ENCODE measurements around the gene PCSK6.
"Not testable (repeated sequence)": the region's sequence is repeated elsewhere in the genome, so short reads cannot be mapped to it uniquely, and the experiment has no call there.

PCSK6 gene

DNA sequence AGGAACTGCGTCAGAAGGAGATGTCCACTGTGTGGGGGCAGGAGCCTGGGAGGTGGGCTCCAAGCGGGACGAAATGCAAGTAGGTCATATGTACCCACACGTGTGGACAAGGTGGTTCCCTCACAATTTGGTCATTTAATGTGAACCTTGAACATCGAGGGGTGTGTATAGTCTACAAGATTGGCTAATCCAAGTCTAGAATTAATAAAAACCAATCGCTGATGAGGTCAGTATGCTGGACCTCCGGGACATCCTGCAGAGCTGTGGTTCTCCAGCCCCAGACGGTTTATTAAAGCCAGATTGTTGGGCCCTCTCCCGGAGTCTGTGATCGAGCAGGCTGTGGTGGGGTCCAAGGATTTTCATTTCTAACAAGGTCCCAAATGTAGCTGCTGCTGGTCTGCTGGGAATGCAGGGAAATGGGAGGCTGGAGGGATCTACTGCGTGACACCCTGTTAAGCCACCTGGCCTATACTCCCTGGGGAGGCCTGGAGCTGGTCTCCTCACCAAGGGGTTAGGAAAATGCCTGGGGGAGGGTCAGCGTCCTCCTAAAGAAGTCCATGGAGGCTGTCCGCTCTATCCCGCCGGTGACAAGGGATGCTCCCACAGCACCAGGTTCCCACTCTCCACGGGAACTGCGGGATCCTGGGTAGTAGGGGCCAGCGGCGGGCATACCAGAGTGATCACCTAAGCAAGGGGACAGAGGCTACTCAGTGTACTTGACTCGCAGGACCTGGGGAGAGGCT lies 25.1 kb downstream of the PCSK6 start:
- H3K79me2 ChIP-seq (ENCODE audit: insufficient read depth, low read length), result no peaks in the 10 kb centered on the region
- H3F3A ChIP-seq (ENCODE audit: low read depth), result no peaks in the 10 kb centered on the region
- no peak overlapping the region for H2AFZ ChIP-seq (ENCODE audit: low read length)
- peaks cover 6% of the 10 kb centered on the region; the same call in 1 of the 2 replicates for H3K9me3 ChIP-seq (ENCODE audit: insufficient read depth, low read depth, low read length)
- H3K4me1 ChIP-seq (ENCODE audit: insufficient read depth, low read length, poor library complexity, severe bottlenecking), result no peaks in the 10 kb centered on the region
- no peak overlapping the region for H3K4me2 ChIP-seq (ENCODE audit: low read depth, low read length, poor library complexity, severe bottlenecking)
- H3K9ac ChIP-seq (ENCODE audit: low read depth, low read length, poor library complexity, severe bottlenecking), result no peak overlapping the region
- no peaks in the 10 kb centered on the region for H4K20me1 ChIP-seq (ENCODE audit: insufficient read depth, low read length, poor library complexity, severe bottlenecking)
- no peaks in the 10 kb centered on the region for H3K36me3 ChIP-seq (ENCODE audit: insufficient read depth, low read length)
- H3K27me3 ChIP-seq (ENCODE audit: insufficient read depth, low read length, poor library complexity, severe bottlenecking), result no peaks in the 10 kb centered on the region
- TF ChIP-seq EZH2phosphoT487 (IDR thresholded peaks at IDR 0.05; ENCODE audit: borderline replicate concordance) (no peak), CTCF (conservative IDR thresholded peaks at IDR 0.05; ENCODE audit: low read length) (no peak)
- H3K4me3 ChIP-seq (ENCODE audit: low read length, poor library complexity, severe bottlenecking), result no peak overlapping the region
- H3K9me2 ChIP-seq (replicated peaks; ENCODE audit: low read depth, low read length), result no peaks in the 10 kb centered on the region

DNA sequence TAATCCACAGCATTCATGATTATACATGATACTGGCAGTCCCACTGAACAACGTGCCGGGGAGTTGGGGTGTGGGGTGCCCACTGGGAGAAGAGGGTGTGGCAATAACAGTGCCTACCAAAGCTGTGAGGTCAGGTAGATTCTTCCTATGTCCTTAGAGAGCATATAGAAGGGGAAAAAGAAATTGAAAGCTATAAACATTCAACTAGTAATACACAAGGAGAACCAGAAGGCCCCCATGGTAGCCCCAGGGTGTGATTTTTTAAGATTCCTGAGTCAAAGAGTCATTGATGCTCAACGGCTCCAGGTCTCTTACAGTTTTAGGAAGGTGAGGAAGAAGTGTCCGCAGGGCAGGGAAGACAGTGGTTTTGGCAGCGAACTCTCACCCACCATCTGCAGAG lies 25.8 kb downstream of the PCSK6 start:
- not testable (repeated sequence) for H3F3A ChIP-seq (ENCODE audit: low read depth); H3K9ac ChIP-seq (ENCODE audit: low read depth, low read length, poor library complexity, severe bottlenecking); H3K4me3 ChIP-seq (ENCODE audit: low read length, poor library complexity, severe bottlenecking); H3K9me2 ChIP-seq (replicated peaks; ENCODE audit: low read depth, low read length); H3K27me3 ChIP-seq (ENCODE audit: insufficient read depth, low read length, poor library complexity, severe bottlenecking); H2AFZ ChIP-seq (ENCODE audit: low read length); H3K79me2 ChIP-seq (ENCODE audit: insufficient read depth, low read length); H3K4me1 ChIP-seq (ENCODE audit: insufficient read depth, low read length, poor library complexity, severe bottlenecking); H3K4me2 ChIP-seq (ENCODE audit: low read depth, low read length, poor library complexity, severe bottlenecking); H4K20me1 ChIP-seq (ENCODE audit: insufficient read depth, low read length, poor library complexity, severe bottlenecking); H3K36me3 ChIP-seq (ENCODE audit: insufficient read depth, low read length); H3K9me3 ChIP-seq (ENCODE audit: insufficient read depth, low read depth, low read length)

DNA sequence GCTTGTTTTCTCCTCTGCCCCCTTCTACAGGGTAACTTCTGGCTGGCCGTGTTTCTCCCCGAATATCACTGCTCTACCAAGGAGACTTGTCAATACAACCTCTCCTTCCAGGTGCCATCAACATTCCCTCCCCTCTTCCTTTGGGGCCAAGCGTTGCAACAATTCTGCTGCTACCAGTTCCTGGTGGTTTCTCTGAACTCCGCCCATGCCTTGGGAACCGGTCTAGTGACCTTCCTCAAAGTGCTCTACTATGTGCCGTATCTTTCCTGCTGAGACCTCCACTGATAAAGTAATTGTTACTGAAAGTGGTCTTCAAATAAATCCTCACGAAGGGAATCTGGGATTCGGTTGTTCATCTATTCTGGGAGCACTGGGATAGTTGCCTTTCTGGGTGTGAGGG lies 26.2 kb downstream of the PCSK6 start:
- H3K9ac ChIP-seq (ENCODE audit: low read depth, low read length, poor library complexity, severe bottlenecking), result no peak overlapping the region
- H3K9me3 ChIP-seq (ENCODE audit: insufficient read depth, low read depth, low read length), result peaks cover 6% of the 10 kb centered on the region; the same call in 1 of the 2 replicates
- H3F3A ChIP-seq (ENCODE audit: low read depth), result no peaks in the 10 kb centered on the region
- no peak overlapping the region for H3K4me3 ChIP-seq (ENCODE audit: low read length, poor library complexity, severe bottlenecking)
- TF ChIP-seq CTCF (conservative IDR thresholded peaks at IDR 0.05; ENCODE audit: low read length) (no peak), EZH2phosphoT487 (IDR thresholded peaks at IDR 0.05; ENCODE audit: borderline replicate concordance) (no peak)
- no peak overlapping the region for H2AFZ ChIP-seq (ENCODE audit: low read length)
- H3K27me3 ChIP-seq (ENCODE audit: insufficient read depth, low read length, poor library complexity, severe bottlenecking), result no peaks in the 10 kb centered on the region
- H4K20me1 ChIP-seq (ENCODE audit: insufficient read depth, low read length, poor library complexity, severe bottlenecking), result no peaks in the 10 kb centered on the region
- H3K4me2 ChIP-seq (ENCODE audit: low read depth, low read length, poor library complexity, severe bottlenecking), result no peak overlapping the region
- H3K9me2 ChIP-seq (replicated peaks; ENCODE audit: low read depth, low read length), result no peaks in the 10 kb centered on the region
- H3K79me2 ChIP-seq (ENCODE audit: insufficient read depth, low read length), result no peaks in the 10 kb centered on the region
- no peaks in the 10 kb centered on the region for H3K4me1 ChIP-seq (ENCODE audit: insufficient read depth, low read length, poor library complexity, severe bottlenecking)
- no peaks in the 10 kb centered on the region for H3K36me3 ChIP-seq (ENCODE audit: insufficient read depth, low read length)

DNA sequence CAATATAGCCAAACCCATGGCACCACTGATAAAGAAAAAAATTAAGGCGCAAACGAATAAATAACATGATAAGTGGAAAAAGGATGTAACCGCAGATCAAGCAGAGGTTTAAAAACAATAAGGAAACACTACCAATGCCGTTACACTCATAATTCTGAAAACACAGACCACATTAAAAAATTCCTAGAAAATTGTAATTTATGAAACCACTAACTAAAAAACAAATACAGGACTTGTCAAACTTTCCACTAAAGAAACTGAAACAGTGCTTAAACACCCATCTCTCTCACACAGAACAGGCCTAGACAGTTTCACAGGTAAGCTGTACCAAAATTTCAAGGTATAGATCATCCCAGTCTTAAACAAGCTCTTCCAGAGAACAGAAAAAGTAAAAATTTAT lies 28.4 kb downstream of the PCSK6 start:
- H3K4me2 ChIP-seq (ENCODE audit: low read depth, low read length, poor library complexity, severe bottlenecking), result no peak overlapping the region
- H3K27me3 ChIP-seq (ENCODE audit: insufficient read depth, low read length, poor library complexity, severe bottlenecking), result no peaks in the 10 kb centered on the region
- no peaks in the 10 kb centered on the region for H3K36me3 ChIP-seq (ENCODE audit: insufficient read depth, low read length)
- TF ChIP-seq EZH2phosphoT487 (IDR thresholded peaks at IDR 0.05; ENCODE audit: borderline replicate concordance) (no peak), CTCF (conservative IDR thresholded peaks at IDR 0.05; ENCODE audit: low read length) (no peak)
- peaks cover 6% of the 10 kb centered on the region; the same call in 1 of the 2 replicates for H3K9me3 ChIP-seq (ENCODE audit: insufficient read depth, low read depth, low read length)
- H3K4me3 ChIP-seq (ENCODE audit: low read length, poor library complexity, severe bottlenecking), result no peak overlapping the region
- no peaks in the 10 kb centered on the region for H3K79me2 ChIP-seq (ENCODE audit: insufficient read depth, low read length)
- H2AFZ ChIP-seq (ENCODE audit: low read length), result no peak overlapping the region
- H3F3A ChIP-seq (ENCODE audit: low read depth), result no peaks in the 10 kb centered on the region
- H4K20me1 ChIP-seq (ENCODE audit: insufficient read depth, low read length, poor library complexity, severe bottlenecking), result no peaks in the 10 kb centered on the region
- H3K9ac ChIP-seq (ENCODE audit: low read depth, low read length, poor library complexity, severe bottlenecking), result no peak overlapping the region
- no peaks in the 10 kb centered on the region for H3K9me2 ChIP-seq (replicated peaks; ENCODE audit: low read depth, low read length)
- H3K4me1 ChIP-seq (ENCODE audit: insufficient read depth, low read length, poor library complexity, severe bottlenecking), result no peaks in the 10 kb centered on the region
